Brain microvascular endothelial cell (primary cell): ENCODE results near the gene SH3BP2.
A peak's percentile ranks its signal among the peaks of the same experiment; 100 is the strongest.

Experiments used
- DNase-seq: peaks from one replicate; pipeline ENCODE4 v3.0.0-alpha.2; 2020
- H3K27ac ChIP-seq: fragments of 250-450 bp; sonication (Bioruptor Pico); 2 replicates; pipeline ENCODE4 v1.5.1; 2020; ENCODE audit warnings: mild to moderate bottlenecking, moderate library complexity
- H3K27me3 ChIP-seq: fragments of 250-450 bp; sonication (Bioruptor Pico); replicated peaks from 2 replicates; pipeline ENCODE4 v1.5.1; 2020; ENCODE audit warnings: mild to moderate bottlenecking
- H3K36me3 ChIP-seq: fragments of 250-450 bp; sonication (Bioruptor Pico); replicated peaks from 2 replicates; pipeline ENCODE4 v1.5.1; 2020; ENCODE audit warnings: mild to moderate bottlenecking
- H3K4me3 ChIP-seq: 2 replicates; pipeline ENCODE4 v1.5.1; 2011; ENCODE audit warnings: low read depth, mild to moderate bottlenecking, control low read depth, low read length, moderate library complexity
- in situ Hi-C: cut with HindIII; loops from 2 replicates; pipeline ENCODE4 v1.10.0; 2017; ENCODE audit warnings: low sequenced_read_pairs, low pct_ligation_motif_present
- TF ChIP-seq, protein P1 (sequence below): IDR thresholded peaks from 2 replicates; pipeline ENCODE4 v1.5.1; 2011; ENCODE audit warnings: low read depth, mild to moderate bottlenecking, moderate library complexity, low read length, control low read depth, inconsistent platforms; ENCODE audit errors: missing control alignments

SH3BP2 gene

DNA sequence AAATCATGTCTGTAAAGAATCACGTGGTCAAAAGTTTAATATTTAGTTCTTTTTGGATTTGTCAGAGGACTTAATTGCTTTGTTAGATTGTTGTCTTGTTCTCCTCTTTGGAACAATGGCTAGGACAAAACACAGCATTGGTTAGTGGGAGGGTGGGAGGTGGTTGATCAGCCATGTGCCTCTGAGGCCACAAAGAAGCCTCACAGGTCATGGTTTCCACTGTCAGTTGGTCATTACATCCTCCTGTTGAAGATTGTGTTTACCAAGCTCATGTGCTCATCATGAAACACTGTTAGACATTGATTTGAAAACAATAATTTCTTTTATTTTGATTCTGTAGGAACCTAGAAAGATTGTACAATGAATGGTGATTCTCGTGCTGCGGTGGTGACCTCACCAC is 82.7 kb downstream of the SH3BP2 start:
- H3K36me3 ChIP-seq: peaks cover 15% of the 10 kb centered on the region
- TF ChIP-seq, protein P1, sequence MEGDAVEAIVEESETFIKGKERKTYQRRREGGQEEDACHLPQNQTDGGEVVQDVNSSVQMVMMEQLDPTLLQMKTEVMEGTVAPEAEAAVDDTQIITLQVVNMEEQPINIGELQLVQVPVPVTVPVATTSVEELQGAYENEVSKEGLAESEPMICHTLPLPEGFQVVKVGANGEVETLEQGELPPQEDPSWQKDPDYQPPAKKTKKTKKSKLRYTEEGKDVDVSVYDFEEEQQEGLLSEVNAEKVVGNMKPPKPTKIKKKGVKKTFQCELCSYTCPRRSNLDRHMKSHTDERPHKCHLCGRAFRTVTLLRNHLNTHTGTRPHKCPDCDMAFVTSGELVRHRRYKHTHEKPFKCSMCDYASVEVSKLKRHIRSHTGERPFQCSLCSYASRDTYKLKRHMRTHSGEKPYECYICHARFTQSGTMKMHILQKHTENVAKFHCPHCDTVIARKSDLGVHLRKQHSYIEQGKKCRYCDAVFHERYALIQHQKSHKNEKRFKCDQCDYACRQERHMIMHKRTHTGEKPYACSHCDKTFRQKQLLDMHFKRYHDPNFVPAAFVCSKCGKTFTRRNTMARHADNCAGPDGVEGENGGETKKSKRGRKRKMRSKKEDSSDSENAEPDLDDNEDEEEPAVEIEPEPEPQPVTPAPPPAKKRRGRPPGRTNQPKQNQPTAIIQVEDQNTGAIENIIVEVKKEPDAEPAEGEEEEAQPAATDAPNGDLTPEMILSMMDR: no peak

DNA sequence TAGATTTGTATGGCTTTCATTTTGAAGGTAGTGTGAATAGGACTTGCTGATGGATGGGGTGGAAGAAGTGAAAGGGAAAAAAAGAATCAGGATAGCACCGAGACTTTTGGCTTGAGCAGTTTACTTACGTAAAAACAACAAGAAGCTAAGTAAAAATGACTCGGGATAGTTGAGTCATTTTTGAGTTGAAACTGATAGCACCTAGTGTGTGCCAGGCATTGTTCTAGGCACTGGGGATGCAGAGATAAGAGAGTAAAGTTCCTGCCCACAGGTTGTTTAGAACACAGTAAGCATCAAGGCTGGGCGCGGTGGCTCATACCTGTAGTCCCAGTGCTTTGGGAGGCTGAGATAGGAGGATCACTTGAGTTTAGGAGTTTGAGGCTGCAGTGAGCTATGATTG is 85.5 kb downstream of the SH3BP2 start:
- no peak overlapping the region for H3K4me3 ChIP-seq
- TF ChIP-seq, protein P1: no peak
- H3K27ac ChIP-seq: no peak overlapping the region
- in situ Hi-C loops: no loop called here
- peaks cover 24% of the 10 kb centered on the region for H3K36me3 ChIP-seq
- no peak for DNase-seq
- no peaks in the 10 kb centered on the region for H3K27me3 ChIP-seq

More for the DNA sequence above, 82.7 kb downstream of the SH3BP2 start:
- no peak for DNase-seq
- Histone ChIP-seq H3K27ac (no peak overlapping the region), H3K27me3 (no peaks in the 10 kb centered on the region), H3K4me3 (no peak overlapping the region)
- in situ Hi-C loops: no loop called here

DNA sequence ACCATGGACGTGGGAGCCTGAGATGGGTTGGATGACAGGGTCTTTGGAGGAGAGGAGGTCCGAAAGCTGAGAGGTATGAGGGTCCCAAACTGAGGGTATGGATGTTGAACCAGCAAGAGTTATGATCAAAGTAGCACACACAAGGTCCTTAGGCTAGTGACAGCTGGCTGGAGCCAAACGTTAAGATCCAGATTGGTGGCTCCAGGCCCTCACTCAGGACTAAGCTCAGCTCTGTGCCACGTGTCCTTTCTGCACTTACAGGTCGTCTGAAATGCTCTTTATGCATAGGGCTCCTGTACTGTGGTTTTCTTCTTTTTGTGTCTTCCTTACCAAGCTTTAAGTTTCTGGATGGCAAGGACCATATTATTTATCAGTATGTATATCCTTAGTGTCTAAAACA is 86.1 kb downstream of the SH3BP2 start:
- H3K36me3 ChIP-seq: peaks cover 26% of the 10 kb centered on the region
- no peaks in the 10 kb centered on the region for H3K27me3 ChIP-seq
- TF ChIP-seq, protein P1: no peak
- no peak overlapping the region for H3K4me3 ChIP-seq
- DNase-seq: no peak
- H3K27ac ChIP-seq: no peak overlapping the region
- in situ Hi-C loops: no loop called here

DNA sequence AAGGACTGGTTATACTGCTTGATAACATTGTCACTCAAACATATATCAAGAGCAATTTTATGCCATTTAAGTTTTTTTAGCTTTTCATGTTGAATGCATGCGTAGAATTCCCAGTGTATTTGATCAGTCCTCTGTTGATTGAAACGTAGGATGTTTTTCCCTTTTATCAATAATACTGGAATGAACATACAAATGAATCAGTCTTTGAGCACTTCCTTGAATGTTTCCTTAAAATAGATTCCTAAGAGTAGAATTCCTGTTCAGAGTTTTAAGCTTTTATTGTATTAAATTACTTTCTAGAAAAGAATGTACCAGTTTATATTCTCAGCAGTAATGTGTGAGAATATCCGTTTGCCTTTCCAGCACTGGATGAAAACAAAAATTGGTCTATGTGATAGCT is 88.5 kb downstream of the SH3BP2 start:
- Histone ChIP-seq H3K27me3 (no peaks in the 10 kb centered on the region), H3K4me3 (no peak overlapping the region), H3K27ac (no peak overlapping the region), H3K36me3 (peaks cover 34% of the 10 kb centered on the region)
- no peak for DNase-seq
- TF ChIP-seq, protein P1: no peak
- in situ Hi-C loops: no loop called here

DNA sequence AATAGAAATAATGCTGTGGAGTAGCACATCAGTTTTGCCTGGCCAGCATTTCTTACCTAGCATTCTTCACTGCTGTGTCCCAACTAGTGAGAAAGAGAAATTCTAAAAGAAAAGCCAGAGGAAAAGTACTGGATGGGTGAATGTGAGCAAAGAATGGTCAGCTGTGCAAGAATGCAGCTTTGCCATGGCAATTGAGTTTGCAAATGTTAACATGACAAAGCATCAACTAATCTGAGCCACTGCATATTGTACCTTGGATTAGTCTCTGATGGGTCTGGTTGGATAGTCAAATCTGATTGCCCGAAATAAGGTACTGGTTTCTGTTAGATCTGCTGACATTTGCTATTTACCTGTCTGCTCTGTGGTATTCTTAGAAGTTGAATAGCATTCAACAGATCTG is 89.5 kb downstream of the SH3BP2 start:
- Histone ChIP-seq H3K36me3 (peaks cover 36% of the 10 kb centered on the region), H3K27me3 (no peaks in the 10 kb centered on the region)

DNA sequence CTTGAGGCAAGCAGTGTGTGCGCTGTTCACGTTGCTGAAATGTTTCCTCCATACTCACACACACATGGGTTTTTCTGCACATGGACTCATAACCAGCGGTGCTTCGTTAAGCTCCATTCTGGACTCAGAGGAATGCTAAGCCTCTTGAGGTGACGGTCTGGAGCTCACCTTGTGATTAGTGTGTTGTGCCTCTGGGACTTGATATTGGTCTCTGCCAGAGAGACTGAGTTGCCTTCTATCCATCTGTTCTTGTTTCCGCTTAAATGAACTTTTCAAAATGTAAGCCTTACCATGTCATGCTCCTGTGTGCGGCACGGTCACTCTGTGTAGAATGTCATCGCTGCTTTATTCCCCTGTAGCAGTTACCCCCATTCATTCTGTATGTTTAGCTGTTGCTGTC is 93.3 kb downstream of the SH3BP2 start:
- H3K4me3 ChIP-seq: no peak overlapping the region
- H3K36me3 ChIP-seq: peaks cover 32% of the 10 kb centered on the region
- TF ChIP-seq, protein P1: no peak
- DNase-seq: no peak
- in situ Hi-C loops: no loop called here
- H3K27ac ChIP-seq: no peak overlapping the region
- H3K27me3 ChIP-seq: no peaks in the 10 kb centered on the region

More for the DNA sequence above, 89.5 kb downstream of the SH3BP2 start:
- Histone ChIP-seq H3K27ac (peak overlapping the region; percentile 37), H3K4me3 (no peak overlapping the region)
- DNase-seq: no peak
- in situ Hi-C loops: no loop called here
- TF ChIP-seq, protein P1: no peak
